Urothelium cell line (cell line): ENCODE data around the gene ZNF341.
"Not testable (repeated sequence)": the region's sequence is repeated elsewhere in the genome, so short reads cannot be mapped to it uniquely, and the experiment has no call there.

Experiments used
- DNase-seq: peaks from one replicate; pipeline ENCODE4 v3.0.0; 2011; ENCODE audit warnings: low spot score, mixed read lengths
- FAIRE-seq: peaks from 2 replicates; lab custom pipeline; 2011; peaks lifted over from hg19 to GRCh38; lab: Jason Lieb, UNC

Gene ZNF341

DNA sequence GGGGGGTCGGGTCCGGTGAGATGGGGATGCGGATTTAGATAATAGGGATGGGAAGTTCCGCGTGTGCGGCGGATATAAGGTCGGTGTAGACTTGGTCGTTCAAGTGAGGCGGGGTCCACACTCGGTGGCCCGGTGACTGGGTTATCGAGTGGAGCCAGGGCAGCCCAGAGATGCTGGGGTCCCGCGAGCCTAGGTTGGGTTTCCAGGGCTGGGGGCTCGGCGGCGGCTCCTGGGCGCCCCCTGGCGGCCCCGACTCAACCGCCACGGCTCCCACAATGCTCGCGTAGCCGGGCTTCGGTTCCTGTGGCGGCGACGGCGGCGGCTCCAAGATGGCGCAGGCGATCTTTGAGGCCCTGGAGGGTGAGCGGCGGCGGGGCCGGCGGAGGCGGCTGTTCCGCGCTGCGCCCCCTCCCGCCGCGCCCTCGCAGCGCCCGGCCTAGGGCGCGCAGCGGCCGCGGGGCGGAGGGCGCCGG lies at the start of gene ZNF341:
ZNF341 (plus strand) TSS at position 304 of the 473 bp plus-strand sequence; CDS start at position 330, 26 bp downstream.
- FAIRE-seq (no peak), DNase-seq (peak; percentile 92)

DNA sequence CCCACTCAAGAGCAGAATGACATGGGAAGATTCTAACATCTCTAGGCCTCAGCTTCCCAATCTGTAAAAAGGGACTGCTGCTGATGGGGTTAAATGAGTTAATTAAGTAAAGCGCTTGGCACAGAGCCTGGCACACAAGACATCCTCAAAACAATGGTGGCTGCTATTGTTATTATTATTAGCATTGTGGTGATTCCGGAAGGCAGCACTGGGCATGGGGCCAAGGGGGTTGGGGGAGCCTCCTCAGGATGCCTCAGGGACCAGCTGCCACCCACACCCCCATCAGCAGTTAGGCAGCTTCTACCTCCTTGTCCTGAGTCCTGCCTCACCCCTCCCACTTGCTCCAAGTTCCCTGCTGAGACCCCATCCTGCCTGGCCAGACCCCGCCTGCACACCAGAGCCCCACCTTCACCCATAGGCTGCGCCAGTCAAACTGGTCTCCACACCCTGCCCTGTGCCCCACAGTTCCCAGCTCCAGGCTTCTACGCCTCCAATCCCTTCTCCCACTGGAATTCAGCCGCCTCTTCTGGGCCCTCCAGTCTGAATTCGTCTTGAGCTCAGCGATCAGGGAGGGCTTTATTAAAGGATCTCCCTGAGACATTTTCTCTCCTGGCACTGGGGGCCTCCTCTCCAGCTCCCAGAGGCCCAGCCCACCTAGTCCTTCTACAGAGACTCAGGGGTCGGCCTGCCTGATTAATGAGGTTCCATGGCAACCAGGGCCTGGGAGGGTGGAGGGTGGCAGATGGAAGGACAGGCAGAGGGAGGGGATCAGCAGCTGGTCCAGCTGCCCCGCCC lies 47.1 kb upstream of the ZNF341 start:
- no peak for FAIRE-seq
- no peak for DNase-seq

- DNase-seq, result peak; percentile 86
- no peak for FAIRE-seq
Measured at GRCh38 chr20:33685328-33686099, 46.3 kb upstream of the ZNF341 start.

- DNase-seq (peak; percentile 99), FAIRE-seq (no peak)
Measured at GRCh38 chr20:33686100-33686983, 45.5 kb upstream of the ZNF341 start, which contains the start of gene E2F1. Gene E2F1, minus strand, starts transcription at chr20:33686385. Its CDS starts 121 bp downstream, at chr20:33686264.

DNA sequence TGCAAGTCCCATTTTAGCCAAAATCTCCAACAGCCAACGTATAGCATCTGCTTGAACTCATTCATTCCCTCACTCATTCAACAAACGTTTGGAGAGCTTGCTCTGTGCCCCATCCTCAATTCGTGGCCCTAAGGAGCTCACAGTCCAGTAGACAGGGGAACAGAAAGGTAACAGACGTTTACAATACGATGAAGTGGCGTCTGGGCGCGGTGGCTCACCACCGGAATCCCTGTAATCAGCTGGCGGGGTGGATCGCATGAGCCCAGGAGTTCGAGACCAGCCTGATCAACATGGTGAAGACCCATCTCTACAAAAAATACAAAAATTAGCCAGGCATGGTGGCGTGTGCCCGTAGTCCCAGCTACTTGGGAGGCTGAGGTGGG lies 44.8 kb upstream of the ZNF341 start:
- FAIRE-seq, result no peak
- DNase-seq, result no peak

GRCh38 chr20:33687370-33687915 lies 44.4 kb upstream of the ZNF341 start:
- FAIRE-seq (no peak), DNase-seq (no peak)

- FAIRE-seq, result no peak
- no peak for DNase-seq
Measured at GRCh38 chr20:33687993-33688937, 43.5 kb upstream of the ZNF341 start.

GRCh38 chr20:33688938-33689424 lies 42.8 kb upstream of the ZNF341 start:
- DNase-seq (no peak), FAIRE-seq (no peak)

DNA sequence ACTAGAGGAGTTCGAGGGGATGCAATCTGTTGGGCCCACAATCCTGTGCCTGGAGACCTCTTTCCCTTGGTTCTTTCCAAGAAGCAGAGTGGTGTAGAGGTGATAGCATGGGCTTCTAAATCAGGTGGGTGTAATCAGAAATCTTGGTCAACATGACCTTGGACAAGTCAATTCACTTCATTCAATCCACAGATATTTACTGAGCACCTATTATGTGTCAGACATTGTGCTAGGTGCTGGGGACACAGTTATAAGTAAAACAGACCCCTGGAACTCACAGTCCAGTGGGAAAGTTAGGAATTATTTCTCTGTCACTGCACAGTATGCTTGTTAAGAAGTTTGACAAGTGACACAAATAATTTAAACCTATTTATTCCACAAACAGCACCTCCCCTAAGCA lies 42.3 kb upstream of the ZNF341 start:
- no peak for FAIRE-seq
- no peak for DNase-seq

DNA sequence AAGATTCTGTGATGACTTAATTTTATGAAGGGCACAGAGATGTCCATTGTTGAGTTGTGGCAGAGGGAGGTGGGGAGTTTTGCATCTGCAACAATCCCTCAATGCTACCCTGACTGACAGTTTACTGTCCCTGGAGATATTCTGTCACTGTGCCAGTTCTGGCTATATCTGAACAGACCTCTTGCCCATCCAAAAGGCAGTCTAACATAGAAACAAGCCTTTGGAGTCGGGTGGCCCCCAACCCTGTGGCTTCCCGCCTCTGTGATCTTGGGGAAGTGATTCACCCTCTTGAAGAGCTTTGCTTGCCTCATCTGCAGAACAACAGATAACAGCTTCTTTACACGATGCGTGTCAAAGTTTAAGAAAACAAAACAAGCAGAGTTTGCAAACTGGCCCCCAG lies 41.8 kb upstream of the ZNF341 start:
- DNase-seq (peak; percentile 43), FAIRE-seq (no peak)

DNA sequence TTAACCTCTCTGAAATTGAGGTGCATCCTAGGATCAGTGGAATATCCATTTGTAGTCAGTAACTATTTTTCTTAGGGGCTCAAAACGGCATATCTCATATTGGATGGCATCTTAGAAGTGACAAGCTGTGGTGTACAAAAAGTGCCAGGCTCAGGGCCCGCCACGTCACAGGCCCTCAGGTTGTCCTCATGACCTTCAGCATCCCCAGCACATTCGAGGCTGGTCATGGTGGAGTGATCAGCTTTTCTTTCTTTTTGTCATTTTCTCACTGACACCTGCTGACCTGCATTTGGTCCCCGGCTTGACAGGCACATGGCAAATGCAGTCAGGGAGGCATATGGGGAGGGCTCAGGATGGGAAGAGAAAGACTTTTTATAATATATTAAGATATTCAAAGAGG lies 38.5 kb upstream of the ZNF341 start:
- DNase-seq, result no peak
- no peak for FAIRE-seq

- DNase-seq (no peak), FAIRE-seq (no peak)
Measured at GRCh38 chr20:33693741-33694638, 37.8 kb upstream of the ZNF341 start.

DNA sequence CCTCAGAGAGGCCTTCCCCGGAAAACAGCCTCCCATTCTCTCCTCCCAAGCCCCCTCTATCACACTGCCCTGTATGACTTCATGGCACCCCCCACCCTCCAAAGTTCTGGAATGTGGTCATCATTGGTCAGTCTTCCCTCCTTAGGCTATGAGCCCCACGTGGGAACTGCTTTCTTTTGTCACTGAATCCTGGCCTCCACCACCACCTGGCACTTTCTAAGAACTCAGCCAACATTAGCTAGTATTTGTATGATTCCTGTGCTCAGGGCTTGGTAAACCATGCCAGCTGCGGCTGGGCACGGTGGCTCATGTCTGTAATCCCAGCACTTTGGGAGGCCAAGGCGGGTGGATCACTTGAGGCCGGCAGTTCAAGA lies 37.2 kb upstream of the ZNF341 start:
- DNase-seq (no peak), FAIRE-seq (no peak)

GRCh38 chr20:33696448-33696847 lies 35.3 kb upstream of the ZNF341 start:
- no peak for FAIRE-seq
- DNase-seq, result no peak

GRCh38 chr20:33697129-33697528 lies 34.7 kb upstream of the ZNF341 start:
- FAIRE-seq (no peak), DNase-seq (no peak)

DNA sequence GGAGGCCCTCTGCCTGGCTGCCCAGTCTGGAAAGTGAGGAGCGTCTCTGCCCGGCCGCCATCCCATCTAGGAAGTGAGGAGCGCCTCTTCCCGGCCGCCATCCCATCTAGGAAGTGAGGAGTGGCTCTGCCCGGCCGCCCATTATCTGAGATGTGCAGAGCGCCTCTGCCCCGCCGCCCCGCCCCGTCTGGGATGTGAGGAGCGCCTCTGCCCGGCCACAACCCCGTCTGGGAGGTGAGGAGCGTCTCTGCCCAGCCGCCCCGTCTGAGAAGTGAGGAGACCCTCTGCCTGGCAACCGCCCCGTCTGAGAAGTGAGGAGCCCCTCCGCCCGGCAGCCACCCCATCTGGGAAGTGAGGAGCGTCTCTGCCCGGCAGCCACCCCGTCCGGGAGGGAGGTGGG lies 32.8 kb upstream of the ZNF341 start:
- FAIRE-seq, DNase-seq: not testable (repeated sequence)

- FAIRE-seq, DNase-seq: not testable (repeated sequence)
Measured at GRCh38 chr20:33700696-33701441, 30.9 kb upstream of the ZNF341 start.
